Central memory CD4-positive, alpha-beta T cell (primary cell): Measurements from ENCODE around the gene AP3D1.
A peak's percentile ranks its signal among the peaks of the same experiment; 100 is the strongest.
"Not testable (repeated sequence)": the region's sequence is repeated elsewhere in the genome, so short reads cannot be mapped to it uniquely, and the experiment has no call there.

Experiments
- DNase-seq: peaks from one replicate; pipeline ENCODE4 v3.0.0; 2022
- total RNA-seq, 3 experiments: gene quantifications; one replicate each; lab custom pipeline; 2026; lab: John Stamatoyannopoulos, UW

AP3D1 gene
- 133 to 222 (median 152) reads per million in 3 experiments for total RNA-seq

- DNase-seq = peak; percentile 100
These were observed at the start of gene AP3D1 for GRCh38 chr19:2151339-2152229. Gene AP3D1, minus strand, starts transcription at chr19:2151566. Its CDS starts 232 bp downstream, at chr19:2151334.

GRCh38 chr19:2200624-2201294, 49.4 kb upstream of the AP3D1 start:
- not testable (repeated sequence) for DNase-seq

DNA sequence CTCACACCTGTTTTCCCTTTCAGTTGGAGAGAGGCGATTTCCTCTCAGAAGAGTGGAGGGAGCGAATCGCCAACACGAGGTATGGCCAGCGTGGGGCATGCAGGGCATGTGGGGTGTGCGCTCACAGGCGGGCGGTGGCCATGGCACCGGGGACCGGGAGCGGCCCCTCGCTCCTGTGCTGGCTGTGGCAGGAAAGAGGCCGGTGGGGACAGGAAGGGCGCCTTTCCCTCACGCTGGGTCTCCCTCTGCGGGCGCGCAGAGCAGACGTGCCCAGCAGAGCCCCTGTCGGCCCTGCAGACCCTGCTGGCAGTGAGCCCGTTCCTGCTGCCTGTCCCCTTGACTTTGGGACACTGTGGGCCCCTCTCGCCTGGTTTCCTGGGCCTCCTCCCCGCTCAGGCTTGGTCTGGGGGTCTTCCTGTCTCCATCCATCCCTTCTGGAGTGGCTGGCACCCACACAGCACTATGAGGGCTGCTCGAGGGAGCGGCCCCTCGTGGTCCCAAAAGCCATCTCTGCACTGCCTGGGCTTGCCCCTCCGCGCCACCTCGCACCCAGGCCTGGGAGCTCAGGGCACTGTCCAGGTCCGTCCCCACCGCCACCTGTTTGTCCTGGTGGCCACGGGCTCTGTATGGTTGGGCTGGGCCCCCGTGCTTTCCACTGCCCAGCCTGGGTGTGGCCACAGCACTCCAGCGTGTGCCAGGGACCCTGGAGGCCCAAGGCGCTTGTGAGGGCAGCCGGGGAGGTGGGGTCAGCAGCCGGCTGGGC, 48.7 kb upstream of the AP3D1 start:
- DNase-seq = no peak

GRCh38 chr19:2199215-2199614, 47.8 kb upstream of the AP3D1 start:
- DNase-seq = no peak

DNA sequence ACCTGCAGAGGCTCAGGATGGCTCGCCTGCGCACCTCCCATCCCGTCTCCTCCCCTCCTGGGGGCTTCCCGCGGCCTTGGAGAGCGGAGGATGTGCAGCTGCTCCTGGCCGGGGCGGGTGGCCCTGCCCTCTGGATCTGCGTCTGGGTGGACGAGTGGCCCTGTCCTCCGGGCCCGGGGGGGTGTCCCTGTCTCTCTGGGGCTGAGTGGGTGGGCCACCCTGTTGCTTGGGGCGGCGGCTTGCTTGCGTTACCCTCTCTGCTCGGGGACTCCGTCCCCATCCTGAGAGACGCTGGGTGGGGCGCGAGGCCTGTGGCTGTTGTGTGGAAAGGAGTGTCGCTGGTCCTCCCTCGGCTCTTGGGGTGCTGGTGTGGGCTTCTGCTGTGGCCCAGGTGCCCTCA, 47.0 kb upstream of the AP3D1 start:
- no peak for DNase-seq

- DNase-seq = no peak
These were observed 45.9 kb upstream of the AP3D1 start for GRCh38 chr19:2197270-2197669.

- no peak for DNase-seq
These were observed 44.5 kb upstream of the AP3D1 start for GRCh38 chr19:2195914-2196313.

- no peak for DNase-seq
These were observed 44.0 kb upstream of the AP3D1 start for GRCh38 chr19:2195361-2195760.

DNA sequence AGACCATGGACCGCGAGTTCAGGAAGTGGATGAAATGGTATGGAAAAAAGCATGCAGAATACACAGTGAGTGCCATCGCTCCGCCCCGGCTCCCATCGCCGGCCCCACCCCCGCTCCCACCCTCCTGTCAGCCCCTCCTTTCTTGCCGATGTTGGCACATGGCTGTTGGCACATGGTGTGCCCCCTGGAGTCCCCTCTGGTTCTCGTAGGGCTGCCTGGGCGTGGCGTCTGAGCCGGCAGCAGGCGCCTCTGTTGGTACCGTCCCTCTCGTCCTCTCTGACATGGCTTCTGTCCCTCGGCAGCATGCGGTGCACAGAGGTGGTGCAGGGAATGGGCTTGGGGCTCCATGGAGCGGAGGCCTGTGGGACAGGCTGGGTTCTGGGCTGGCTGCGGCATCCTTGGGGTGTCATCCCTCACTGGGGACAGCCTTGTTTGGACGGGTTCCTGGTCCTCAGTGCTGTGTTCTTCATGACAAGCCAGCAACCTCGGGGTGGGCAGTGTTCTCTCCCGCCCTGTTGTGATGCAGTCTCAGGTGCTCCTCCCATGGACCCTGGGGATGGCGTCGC, 43.2 kb upstream of the AP3D1 start:
- DNase-seq = no peak

DNA sequence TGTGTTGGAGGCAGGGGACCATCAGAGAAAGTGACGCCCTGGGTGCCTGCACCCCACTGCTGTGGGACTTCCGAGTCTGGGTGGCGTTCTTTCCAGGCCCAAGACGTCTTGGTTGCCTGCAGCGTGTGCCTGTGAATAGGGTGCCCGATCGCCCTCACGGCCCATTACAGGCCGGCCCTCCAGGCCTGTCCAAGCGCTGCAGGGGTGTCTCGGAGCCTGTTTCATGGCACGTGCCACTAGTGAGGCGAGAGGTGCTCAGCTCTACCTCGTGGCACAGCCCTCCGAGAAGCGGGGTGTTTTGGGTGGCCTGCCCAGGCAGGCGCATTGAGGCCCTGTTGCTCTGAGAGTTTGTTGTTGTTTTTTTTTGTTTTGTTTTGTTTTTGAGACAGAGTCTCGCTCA, 42.4 kb upstream of the AP3D1 start:
- no peak for DNase-seq

GRCh38 chr19:2192862-2193261, 41.5 kb upstream of the AP3D1 start:
- DNase-seq = no peak

DNA sequence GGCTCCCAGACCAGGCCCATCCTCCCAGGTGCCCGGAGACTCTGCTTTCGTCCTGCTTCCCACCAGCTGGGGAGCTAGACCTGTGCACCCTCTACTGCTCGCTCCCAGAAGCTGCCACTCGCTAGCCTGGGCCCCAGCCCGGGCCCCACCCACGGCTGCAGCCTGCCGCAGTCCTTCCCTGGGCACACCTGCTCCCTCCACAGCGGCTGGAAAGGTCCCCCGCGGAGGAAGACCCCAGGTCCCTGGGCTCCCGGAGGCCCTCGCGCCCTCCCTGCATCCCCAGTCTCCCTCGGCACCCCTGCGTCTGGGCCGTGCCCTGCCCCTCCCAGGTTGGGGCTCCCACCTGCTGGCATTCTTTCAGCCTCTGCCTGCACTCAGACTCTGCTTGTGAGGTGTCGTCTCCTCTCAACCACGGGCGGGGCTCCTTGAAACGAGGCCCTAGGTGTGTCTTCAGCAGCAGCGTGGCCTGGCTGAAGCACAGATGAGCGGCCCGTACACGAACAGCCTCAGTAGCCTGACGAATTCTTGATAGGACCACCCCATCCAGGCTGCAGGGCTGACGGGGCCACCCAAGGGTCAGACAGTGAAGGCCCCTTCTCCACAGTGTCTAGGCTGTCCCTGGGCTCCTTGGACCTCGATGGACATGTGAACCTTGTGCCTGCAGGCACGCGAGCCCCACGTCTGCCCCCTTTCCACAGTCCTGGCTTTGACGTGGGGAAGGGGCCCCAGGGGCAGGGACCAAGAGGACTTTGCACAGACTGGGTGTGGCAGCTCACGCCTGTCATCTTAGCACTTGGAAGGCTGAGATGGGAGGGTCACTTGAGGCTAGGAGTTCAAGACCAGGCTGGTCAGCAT, 40.3 kb upstream of the AP3D1 start:
- no peak for DNase-seq

DNA sequence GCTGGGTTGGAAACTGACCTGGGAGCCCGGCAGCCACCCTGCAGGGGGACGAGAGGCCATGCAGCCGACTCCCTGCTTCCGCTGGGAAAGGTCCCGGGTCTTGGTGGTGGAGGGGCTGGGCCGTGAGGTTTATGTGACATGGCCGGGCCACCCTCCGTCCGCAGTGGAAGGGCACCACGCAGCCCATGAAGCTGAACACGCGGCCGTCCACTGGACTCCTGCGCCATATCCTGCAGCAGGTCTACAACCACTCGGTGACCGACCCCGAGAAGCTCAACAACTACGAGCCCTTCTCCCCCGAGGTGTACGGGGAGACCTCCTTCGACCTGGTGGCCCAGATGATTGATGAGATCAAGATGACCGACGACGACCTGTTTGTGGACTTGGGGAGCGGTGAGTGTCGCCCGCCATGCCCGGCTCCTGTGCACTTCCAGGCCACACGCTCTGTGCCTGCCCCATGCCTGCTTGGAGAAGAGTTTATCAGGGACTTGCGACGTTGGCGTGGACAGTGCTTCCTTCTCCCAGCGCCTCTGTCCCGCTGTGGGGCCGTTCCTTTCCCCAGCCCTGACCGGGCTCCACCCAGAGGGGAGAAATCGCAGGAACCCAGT, 39.6 kb upstream of the AP3D1 start:
- DNase-seq = no peak

DNA sequence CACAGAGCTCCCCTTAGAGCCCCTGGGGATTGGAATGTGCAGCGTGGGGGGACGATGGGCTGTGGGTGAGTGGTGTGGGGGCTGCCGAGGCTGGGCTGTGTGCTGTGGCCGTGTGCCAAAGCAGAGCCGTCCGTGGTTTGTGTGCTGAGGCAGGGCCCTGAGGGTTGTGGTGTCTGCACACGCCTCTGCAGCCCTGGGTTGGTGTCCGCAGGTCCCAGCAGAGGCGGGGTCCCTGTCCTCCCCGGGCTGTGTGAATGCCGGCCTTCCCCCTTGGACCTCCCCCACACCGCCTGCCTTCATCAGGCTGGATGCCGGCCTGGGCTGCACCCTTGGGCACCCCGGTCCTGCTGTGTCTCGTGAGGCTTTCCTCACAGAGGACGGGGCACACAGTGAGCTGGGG, 38.5 kb upstream of the AP3D1 start:
- no peak for DNase-seq

DNA sequence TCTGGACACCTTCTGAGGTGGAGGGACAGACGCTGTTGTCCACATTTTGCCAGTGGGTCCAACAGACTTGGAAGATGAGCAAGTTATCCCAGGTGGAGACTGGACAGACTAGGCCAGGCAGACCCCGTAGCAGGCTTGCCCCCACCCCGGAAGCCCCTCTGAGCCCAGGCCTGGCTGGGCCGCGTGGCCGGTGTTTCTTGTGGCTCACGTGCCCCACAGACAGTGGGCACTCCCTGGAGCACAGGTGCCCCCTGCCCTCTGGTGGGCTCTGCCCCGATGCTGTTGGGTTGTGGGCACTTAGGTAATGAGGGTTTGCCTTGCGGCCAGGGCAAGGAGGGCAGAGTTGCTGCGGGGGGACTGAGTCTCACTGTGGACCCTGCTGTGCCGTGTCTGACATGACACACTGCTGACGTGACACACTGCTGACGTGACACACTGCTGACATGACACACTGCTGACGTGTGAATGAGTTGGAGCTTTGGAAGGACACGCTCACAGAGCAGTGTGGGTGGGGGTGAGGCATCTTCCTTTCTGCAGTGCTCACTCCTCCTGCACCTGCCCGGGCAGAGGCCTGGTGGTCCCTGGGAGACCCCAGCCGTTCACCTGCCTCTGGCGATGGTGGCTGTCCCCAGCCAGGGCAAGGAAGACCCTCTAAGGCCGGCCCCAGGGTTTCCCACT, 37.5 kb upstream of the AP3D1 start:
- no peak for DNase-seq

DNA sequence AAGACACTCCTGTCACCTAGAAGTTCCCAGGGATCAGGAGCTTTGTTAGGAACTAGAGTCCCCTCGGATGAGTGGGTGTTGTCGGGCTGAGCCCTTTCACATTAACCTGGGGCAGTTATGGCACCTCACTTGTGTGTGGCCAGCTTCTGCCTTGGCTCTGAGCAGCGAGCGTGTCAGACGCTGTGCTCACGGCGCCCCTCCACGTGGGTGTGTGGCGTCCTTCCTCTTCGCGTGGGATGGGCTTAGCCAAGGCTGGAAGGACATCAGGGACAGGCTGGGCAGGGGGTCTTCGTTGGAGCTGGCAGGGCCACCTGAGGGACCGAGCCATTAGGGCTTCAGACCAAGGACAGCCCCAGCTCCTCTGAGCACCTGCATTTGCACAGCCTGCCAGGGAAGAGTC, 35.8 kb upstream of the AP3D1 start:
- no peak for DNase-seq

DNA sequence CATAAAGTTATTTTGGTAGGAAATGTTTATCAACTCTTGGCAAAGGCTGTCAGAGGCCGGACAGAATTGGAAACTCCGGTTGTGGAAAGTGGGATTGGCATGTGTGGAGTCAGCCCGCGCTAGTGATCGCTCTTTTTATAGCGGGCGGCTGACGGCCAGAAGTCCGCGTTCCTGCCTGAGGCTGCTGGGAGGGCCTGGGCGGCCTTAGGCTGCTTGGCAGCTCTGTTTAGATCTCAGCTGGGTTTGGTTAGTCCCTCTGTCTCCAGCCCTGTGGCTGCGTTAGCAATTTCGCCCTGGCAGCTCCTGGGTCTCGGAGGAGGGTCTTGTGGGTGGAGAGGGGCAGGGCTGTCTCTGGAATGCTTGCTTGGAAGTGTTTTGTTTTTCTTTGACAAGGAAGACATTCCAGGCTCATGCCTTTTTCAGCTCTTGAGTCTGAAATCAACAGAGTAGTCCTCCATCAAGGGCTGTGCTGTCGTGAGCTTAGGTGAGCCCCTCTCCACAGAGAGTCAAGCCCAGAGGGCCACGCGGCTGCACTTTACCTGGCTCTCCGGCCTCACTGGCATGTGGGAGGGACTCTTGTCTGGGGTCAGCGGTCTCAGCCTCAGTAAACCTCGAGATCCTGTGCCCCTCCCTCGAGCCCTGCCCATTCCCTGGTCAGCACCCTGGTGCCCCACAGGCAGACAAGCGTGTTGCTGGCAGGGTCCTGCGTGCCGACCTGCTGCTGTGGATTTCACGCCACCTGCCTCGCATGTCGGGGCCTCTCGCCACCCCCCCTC, 34.9 kb upstream of the AP3D1 start:
- DNase-seq = no peak

- DNase-seq = no peak
These were observed 34.3 kb upstream of the AP3D1 start for GRCh38 chr19:2185734-2186070.

- no peak for DNase-seq
These were observed 33.1 kb upstream of the AP3D1 start for GRCh38 chr19:2184422-2184975.

DNA sequence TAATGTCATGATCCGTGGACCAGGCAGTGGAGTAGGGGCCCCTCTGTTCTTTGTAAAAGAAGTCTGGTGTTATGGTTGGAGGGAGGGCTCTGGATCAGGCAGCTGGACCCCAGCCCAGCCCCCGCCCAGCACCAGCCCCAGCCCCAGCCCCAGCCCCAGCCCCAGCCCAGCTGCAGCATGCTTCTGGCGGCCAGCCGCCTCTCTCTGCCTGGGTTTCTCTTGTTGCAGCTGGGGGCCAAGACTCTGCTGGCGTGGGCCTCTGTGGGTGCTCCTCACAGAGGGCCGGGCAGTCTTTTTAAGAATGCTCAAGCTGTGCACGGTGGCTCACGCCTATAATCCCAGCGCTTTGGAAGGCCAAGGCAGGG, 30.2 kb upstream of the AP3D1 start:
- no peak for DNase-seq
